ENCODE measurements around the gene NID1.
"Not testable (repeated sequence)": the region's sequence is repeated elsewhere in the genome, so short reads cannot be mapped to it uniquely, and the experiment has no call there.

Gene NID1

DNA sequence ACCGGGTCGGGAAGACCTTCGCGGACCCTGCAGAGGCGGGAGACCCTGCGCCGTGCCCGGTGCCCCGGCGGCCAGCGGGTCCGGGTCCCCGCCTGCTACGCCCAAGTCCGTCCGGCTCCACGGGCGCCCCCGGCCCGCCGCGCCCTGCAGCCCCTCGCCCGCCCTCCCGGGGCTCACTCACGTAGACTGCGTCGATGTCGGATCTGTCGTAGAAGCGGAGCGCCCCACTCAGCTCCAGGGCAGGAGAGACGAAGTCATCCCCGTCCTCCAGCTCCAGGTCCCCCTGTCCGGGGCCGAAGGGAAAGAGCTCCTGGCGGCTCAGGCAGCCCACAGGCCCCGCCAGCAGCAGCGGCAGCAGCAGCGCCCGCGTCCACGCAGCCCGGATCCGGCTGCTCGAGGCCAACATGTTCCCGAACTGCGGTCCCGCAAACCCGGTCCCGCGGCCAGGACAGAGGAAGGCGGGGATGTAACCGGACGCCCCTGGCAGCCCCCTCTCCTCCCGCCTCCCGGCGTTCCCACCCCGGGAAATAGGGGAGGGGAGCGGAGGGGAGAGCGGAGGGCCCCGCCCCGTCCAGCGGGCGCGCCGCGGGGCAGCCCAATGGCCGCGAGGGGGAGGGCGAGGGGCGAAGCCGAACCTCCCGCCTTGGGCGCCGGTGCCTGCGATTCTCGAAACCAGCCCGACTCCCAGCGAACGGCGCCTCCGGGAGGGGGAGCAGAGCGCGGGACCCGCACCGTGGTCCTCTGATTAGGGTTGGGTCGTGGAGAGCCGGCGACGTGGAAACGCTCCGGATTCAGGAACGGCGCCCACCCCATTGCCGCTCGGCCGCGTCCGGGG lies at the start of gene NID1:
NID1 (minus strand) TSS at position 417 of the 835 bp plus-strand sequence; CDS start at position 406, 11 bp downstream.
- no peak for DNase-seq

- DNase-seq = no peak
Measured at GRCh38 chr1:236114076-236114747, 49.3 kb upstream of the NID1 start.

DNA sequence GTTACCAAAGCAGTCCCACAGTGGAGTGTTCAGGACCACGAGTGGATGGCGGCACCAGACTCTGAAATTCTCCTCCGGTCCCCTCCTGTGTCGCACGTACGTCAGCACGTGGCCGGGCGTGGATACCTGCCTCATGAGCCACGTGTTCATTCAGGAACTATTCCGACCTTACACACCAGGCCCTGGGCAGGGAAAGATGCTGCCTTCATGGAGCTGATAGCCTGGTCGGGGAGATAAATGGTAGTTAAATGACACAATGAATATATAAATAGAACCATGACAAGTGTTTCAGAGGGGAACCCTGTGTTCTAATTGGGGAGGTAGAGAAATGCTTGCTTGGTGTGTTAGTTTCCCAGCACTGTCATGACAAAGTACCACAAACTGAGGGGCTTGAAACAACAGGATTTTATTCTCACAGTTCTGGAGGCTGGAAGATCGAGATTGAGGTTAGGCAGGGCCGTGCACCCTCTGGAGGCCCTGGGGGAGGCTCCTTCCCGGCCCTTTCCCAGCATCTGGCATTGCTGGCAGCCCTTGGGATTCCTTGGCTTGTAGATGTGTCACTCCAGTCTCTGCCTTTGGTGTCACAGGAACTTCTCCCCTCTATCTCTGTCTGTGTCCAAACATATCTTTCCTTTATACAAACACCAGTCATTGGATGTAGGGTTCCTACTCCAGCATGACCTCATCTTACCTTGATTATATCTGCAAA lies 48.6 kb upstream of the NID1 start:
- no peak for DNase-seq

DNA sequence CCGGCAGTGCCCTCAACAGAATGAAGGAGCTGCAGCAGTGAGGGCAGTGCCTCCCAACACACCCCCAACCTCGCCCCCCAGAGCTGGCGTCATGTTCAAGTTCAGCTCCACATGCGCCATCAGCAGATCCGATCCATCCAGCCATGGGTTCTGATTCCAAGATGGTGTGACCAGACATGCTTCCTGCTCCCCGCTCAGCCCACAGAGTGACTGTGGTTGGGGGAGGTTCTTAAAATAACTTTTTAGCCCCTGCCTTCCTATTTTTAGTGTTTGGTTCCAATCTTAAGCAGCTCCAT lies 47.4 kb upstream of the NID1 start:
- no peak for DNase-seq

- no peak for DNase-seq
Measured at GRCh38 chr1:236111527-236112331, 46.8 kb upstream of the NID1 start.

- DNase-seq = no peak
Measured at GRCh38 chr1:236110137-236110536, 45.2 kb upstream of the NID1 start.

DNA sequence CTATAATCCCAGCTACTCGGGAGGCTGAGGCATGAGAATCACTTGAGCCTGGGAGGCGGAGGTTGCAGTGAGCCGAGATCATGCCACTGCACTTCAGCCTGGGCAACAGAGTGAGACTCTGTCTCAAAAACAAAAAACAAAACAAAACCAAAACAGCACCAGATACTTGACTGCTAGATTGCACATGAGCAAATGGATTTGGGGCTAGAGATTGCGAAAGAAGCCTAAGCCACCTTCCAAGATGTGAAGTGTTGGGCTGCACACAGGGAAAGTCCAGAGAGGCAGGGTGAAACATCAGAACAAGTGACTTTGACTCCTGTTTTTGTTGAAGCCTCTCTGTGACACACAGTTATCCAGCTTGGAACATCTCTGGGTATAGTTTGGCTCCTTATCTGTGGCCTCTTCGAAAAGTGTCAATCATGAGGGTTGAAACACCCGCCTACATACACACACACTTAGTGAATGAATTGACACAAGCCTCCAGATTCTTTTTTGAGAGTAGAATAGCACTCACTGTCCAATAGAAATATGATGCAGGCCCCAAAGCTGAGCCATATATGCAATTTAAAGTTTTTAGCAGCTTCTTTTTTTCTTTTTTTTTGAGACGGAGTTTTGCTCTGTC lies 43.2 kb upstream of the NID1 start:
- DNase-seq = no peak

- DNase-seq = no peak
Measured at GRCh38 chr1:236107121-236107907, 42.4 kb upstream of the NID1 start.

DNA sequence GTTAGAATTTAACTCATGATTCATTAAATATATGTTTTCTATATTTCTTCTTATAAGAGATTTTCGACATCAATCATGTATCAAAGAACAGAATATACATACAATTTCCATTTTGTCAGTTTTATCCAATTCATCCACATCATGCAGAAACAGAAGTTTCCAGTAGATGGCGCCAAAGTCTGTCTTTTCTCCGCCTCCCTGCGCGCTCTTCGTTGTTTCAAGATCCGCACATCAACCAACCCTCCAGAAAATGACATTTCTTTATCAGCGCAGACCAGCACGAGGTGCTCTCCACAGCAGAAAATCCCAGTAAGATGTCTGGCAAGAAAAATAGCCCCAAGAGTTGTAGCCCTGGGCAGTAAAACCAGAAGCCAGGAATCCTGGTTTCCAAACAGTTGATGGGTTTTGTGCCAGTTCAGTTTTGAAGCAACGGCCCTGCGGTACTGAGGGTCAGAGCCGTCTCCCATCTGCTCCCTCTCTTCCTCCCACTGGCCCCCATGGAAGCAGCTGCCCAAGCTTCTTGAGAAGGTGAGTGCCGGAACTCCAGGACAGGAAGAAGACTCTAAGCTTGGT lies 38.8 kb upstream of the NID1 start:
- DNase-seq = peak; percentile 15

GRCh38 chr1:236103059-236103458 lies 38.2 kb upstream of the NID1 start:
- no peak for DNase-seq

DNA sequence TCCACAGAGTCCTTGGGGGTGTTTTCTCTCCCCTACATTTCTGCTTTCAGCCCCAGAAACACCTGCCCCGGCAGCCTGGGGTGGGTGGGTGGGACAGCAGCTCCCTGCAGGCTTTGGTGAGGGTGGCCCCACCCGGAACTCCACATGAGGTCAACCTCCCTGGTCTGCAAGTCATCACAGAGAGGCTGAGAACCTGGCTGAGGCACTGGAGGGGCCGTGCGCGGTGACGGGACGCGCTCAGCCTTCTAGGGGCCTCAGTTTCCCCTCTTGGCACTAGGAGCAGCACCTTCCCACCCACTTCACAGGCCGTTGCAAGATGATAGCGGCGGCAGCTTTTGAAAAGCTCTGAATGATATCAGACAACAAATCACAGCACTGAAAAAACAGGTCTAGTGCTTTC lies 37.7 kb upstream of the NID1 start:
- no peak for DNase-seq

- no peak for DNase-seq
Measured at GRCh38 chr1:236101233-236102200, 36.6 kb upstream of the NID1 start.

DNA sequence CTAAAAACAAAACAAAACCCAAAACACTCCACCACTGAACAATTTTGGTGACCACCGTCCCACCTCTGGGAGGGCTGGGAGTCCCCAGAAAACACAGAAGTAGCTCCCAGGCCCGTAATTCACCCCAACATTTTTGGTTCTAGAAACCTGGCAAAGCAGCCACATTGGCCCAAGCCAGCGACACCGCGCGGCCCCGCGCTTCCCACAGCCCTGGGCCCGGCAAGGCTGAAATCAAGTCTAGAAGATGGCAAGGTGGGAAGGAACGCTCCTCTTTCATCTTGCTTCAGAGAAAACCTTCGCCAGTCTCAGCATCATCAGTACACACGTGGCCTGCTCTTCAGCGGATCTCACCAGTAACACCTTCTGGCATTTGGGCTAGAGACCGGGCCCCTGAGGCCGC lies 35.9 kb upstream of the NID1 start:
- DNase-seq = no peak

DNA sequence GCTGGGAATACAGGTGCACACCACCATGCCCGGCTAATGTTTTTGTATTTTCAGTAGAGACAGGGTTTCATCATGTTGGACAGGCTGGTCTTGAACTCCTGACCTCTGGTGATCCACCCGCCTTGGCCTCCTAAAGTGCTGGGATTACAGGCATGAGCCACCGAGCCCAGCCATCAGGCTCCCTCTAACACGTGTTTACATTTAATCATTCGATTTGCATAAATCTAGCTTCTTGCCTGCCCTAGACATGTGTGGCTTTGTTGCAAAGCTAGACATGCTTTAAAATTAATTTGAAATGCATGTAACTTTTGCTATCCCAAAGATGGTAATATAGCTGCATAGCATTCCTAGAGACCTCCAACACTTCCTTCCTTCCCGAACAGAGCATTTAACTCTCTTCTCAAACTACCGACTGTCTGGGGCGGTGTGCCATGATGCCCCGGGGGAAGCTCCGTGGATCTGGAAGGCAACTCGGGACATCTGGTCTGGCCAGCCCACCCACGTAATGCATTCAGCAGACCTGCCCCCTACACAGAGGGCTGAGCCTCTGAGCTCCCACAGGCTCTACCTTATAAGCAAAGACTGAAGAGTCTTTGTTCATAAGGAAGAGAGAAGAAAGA lies 34.6 kb upstream of the NID1 start:
- no peak for DNase-seq

GRCh38 chr1:236098267-236098666 lies 33.4 kb upstream of the NID1 start:
- no peak for DNase-seq

GRCh38 chr1:236096660-236097482 lies 32.0 kb upstream of the NID1 start:
- DNase-seq = not testable (repeated sequence)

- no peak for DNase-seq
Measured at GRCh38 chr1:236095705-236096520, 31.0 kb upstream of the NID1 start.

DNA sequence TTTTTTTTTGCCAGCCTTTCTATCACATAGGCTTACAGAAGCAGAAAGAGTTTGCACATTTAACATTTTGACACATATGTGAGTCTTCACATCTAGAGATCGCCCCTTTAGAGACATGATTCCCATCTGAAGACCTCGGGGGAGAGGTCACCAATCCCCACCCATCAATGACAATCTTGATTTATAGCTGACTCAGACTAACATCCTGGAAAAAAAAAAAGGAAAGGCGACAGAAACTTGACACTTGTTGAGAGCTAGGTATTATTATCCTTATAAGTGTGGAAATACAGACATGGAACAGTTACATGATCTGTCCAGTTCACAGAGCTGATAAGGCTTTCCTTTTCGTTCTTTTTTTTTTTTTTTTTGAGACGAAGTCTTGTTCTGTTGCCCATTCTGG lies 28.0 kb upstream of the NID1 start:
- DNase-seq = no peak
